Ascending aorta (tissue), 2 donors: Measurements from ENCODE around the gene IRGQ. TPM values are rescaled to one million over a fixed set of nuclear protein-coding genes. Genes with fewer than 3 reads are reported as not detected.
"Not testable (repeated sequence)": the region's sequence is repeated elsewhere in the genome, so short reads cannot be mapped to it uniquely, and the experiment has no call there.

Source experiments
- DNase-seq, 2 donors: peaks; one replicate each; pipeline ENCODE4 v3.0.0-alpha.2; 2019; ENCODE audit warnings: low spot score in 2 of 2
- H3K27ac ChIP-seq, 2 donors: fragments of 200-600 bp; sonication (generic); one replicate each; pipeline ENCODE4 v1.5.1; 2016 to 2017; ENCODE audit warnings: mild to moderate bottlenecking in 1 of 2
- H3K27me3 ChIP-seq: fragments of 200-600 bp; sonication (generic); one replicate; pipeline ENCODE4 v1.5.1; 2017
- H3K36me3 ChIP-seq, 2 donors: fragments of 200-600 bp; sonication (generic); one replicate each; pipeline ENCODE4 v1.5.1; 2016
- H3K4me1 ChIP-seq, 2 donors: fragments of 200-600 bp; sonication (generic); one replicate each; pipeline ENCODE4 v1.5.1; 2016 to 2017; ENCODE audit warnings: mild to moderate bottlenecking in 1 of 2
- H3K4me3 ChIP-seq, 2 donors: fragments of 200-600 bp; sonication (generic); one replicate each; pipeline ENCODE4 v1.5.1; 2016 to 2017; ENCODE audit warnings: mild to moderate bottlenecking in 1 of 2
- H3K9me3 ChIP-seq, 2 donors: fragments of 200-600 bp; sonication (generic); one replicate each; pipeline ENCODE4 v1.5.1; 2016
- CTCF ChIP-seq, 3 experiments: fragments of 200-600 bp in 2 of 3; fragments of 450-650 bp in 1 of 3; sonication (generic) in 2 of 3; IDR thresholded peaks; one replicate each; pipeline ENCODE4 v1.5.1; 2016 to 2019; ENCODE audit warnings: antibody characterized with exemption in 3 of 3, mild to moderate bottlenecking in 1 of 3, moderate library complexity in 1 of 3
- intact Hi-C: fragments of 100-400 bp; cut with DNase I; formaldehyde crosslinking; loops from one replicate; pipeline ENCODE4 v1.15.1; 2023
- total RNA-seq: library from RNA; depleted of rRNA; stranded (reverse); fragments of >200 nt; gene quantifications from one replicate; pipeline ENCODE4 v1.1.0, GENCODE V29; 2016

Gene IRGQ
- total RNA-seq, 1 donor from 2014 or later, result 17.2 TPM

GRCh38 chr19:43594081-43594697, 1.7 kb downstream of the IRGQ start:
- Histone ChIP-seq H3K4me1 (peaks cover 22 to 23% of the 10 kb centered on the region in 2 donors), H3K36me3 (peaks cover 38 to 47% of the 10 kb centered on the region in 2 donors), H3K27ac (peak overlapping the region; percentile 82 to 88), H3K4me3 (peak overlapping the region; percentile 58 to 88), H3K9me3 (no peaks in the 10 kb centered on the region), H3K27me3 (no peaks in the 10 kb centered on the region)
- intact Hi-C loops, result loop anchor here (10.0 kb wide), 1 partner anchor 1639 kb away; the partner anchor contains the start of gene RABAC1
- DNase-seq, result no peak
- TF ChIP-seq CTCF (IDR thresholded peaks at IDR 0.05), result no peak

GRCh38 chr19:43592800-43593350, 3.1 kb downstream of the IRGQ start:
- H3K9me3 ChIP-seq, result no peaks in the 10 kb centered on the region
- intact Hi-C loops, result loop anchor here (10.0 kb wide), 1 partner anchor 1638 kb away; the partner anchor contains the start of gene RABAC1
- DNase-seq, result no peak
- H3K4me1 ChIP-seq, result peaks cover 21 to 22% of the 10 kb centered on the region in 2 donors
- H3K4me3 ChIP-seq, result no peak overlapping the region
- no peaks in the 10 kb centered on the region for H3K27me3 ChIP-seq
- no peak overlapping the region for H3K27ac ChIP-seq
- H3K36me3 ChIP-seq, result peaks cover 29 to 38% of the 10 kb centered on the region in 2 donors
- TF ChIP-seq CTCF (IDR thresholded peaks at IDR 0.05), result no peak

- intact Hi-C loops, result loop anchor here (10.0 kb wide), 1 partner anchor 1637 kb away; the partner anchor contains the start of gene RABAC1
- H3K27me3 ChIP-seq, result no peaks in the 10 kb centered on the region
- H3K4me1 ChIP-seq, result peaks cover 14 to 18% of the 10 kb centered on the region in 2 donors
- TF ChIP-seq CTCF (IDR thresholded peaks at IDR 0.05), result no peak
- peaks cover 29 to 38% of the 10 kb centered on the region in 2 donors for H3K36me3 ChIP-seq
- no peak overlapping the region for H3K4me3 ChIP-seq
- no peaks in the 10 kb centered on the region for H3K9me3 ChIP-seq
- no peak for DNase-seq
- H3K27ac ChIP-seq, result no peak overlapping the region
These were observed 3.8 kb downstream of the IRGQ start for GRCh38 chr19:43591904-43592772.

GRCh38 chr19:43589678-43590077, 6.3 kb downstream of the IRGQ start:
- H3K36me3 ChIP-seq, result peaks cover 29 to 38% of the 10 kb centered on the region in 2 donors
- no peak for TF ChIP-seq CTCF (IDR thresholded peaks at IDR 0.05)
- intact Hi-C loops, result loop anchor here (10.0 kb wide), 1 partner anchor 1635 kb away; the partner anchor contains the start of gene RABAC1

GRCh38 chr19:43589277-43589676, 6.7 kb downstream of the IRGQ start:
- no peak for TF ChIP-seq CTCF (IDR thresholded peaks at IDR 0.05)
- no peak overlapping the region for H3K27ac ChIP-seq

More at GRCh38 chr19:43589678-43590077, 6.3 kb downstream of the IRGQ start:
- no peak overlapping the region for H3K27ac ChIP-seq
- H3K4me1 ChIP-seq, result peaks cover 7 to 9% of the 10 kb centered on the region in 2 donors
- no peaks in the 10 kb centered on the region for H3K27me3 ChIP-seq
- no peak overlapping the region for H3K4me3 ChIP-seq
- no peaks in the 10 kb centered on the region for H3K9me3 ChIP-seq
- no peak for DNase-seq

GRCh38 chr19:43587029-43587428, 8.9 kb downstream of the IRGQ start:
- H3K27ac ChIP-seq, H3K4me3 ChIP-seq, H3K27me3 ChIP-seq, DNase-seq, H3K4me1 ChIP-seq, intact Hi-C loops, H3K9me3 ChIP-seq: not testable (repeated sequence)
- H3K36me3 ChIP-seq, result peaks cover 10 to 21% of the 10 kb centered on the region in 2 donors

More at GRCh38 chr19:43589277-43589676, 6.7 kb downstream of the IRGQ start:
- Histone ChIP-seq H3K4me1 (peaks cover 3 to 5% of the 10 kb centered on the region in 2 donors), H3K4me3 (no peak overlapping the region), H3K36me3 (peaks cover 28 to 38% of the 10 kb centered on the region in 2 donors), H3K9me3 (no peaks in the 10 kb centered on the region), H3K27me3 (no peaks in the 10 kb centered on the region)
- no peak for DNase-seq
- intact Hi-C loops, result no loop called here
